GM12878 (cell line): ENCODE results near the gene SNCA. TPM values are rescaled to one million over a fixed set of nuclear protein-coding genes. Genes with fewer than 3 reads are reported as not detected.

Experiments
- ATAC-seq: fragments of 200-7000 bp; cut with Tn5 transposase; 3 replicates; pipeline ENCODE4 v1.9.1; 2020; ENCODE audit warnings: mild to moderate bottlenecking, moderate library complexity
- BruUV-seq: library from RNA; stranded (reverse); fragments of 400-500 nt; replicated peaks from 2 replicates; lab custom pipeline; 2021; lab: Mats Ljungman, UMichigan
- CTCF ChIA-PET: fragments of 300-600 bp; sonication (Branson Sonifier 250); formaldehyde crosslinking; extraction: SDS; loops from one replicate; lab custom pipeline; 2021; ENCODE audit warnings: inconsistent platforms; lab: Yijun Ruan, JAX
- POLR2A ChIA-PET: fragments of 350-600 bp; formaldehyde crosslinking; extraction: SDS; loops from one replicate; lab custom pipeline; 2021; ENCODE audit warnings: inconsistent platforms; lab: Charles Lee
- RAD21 ChIA-PET: fragments of 300-600 bp; sonication (Branson Sonifier 250); formaldehyde crosslinking; loops from one replicate; lab custom pipeline; 2023; ENCODE audit warnings: antibody characterized with exemption; ENCODE audit not compliant: unreplicated experiment; lab: Charles Lee
- SMC1A ChIA-PET: fragments of 300-600 bp; sonication (Branson Sonifier 250); formaldehyde crosslinking; loops from one replicate; lab custom pipeline; 2023; ENCODE audit not compliant: unreplicated experiment, uncharacterized antibody; lab: Charles Lee
- DNase-seq: peaks from one replicate; pipeline ENCODE4 v3.0.0-alpha.2; 2011; ENCODE audit warnings: low read depth, low spot score
- FAIRE-seq: peaks from 3 replicates; lab custom pipeline; 2011; peaks lifted over from hg19 to GRCh38; lab: Jason Lieb, UNC
- H2AFZ ChIP-seq: 2 replicates; pipeline ENCODE4 v1.6.0; 2011; ENCODE audit warnings: low read depth, low read length, control low read depth; ENCODE audit not compliant: control insufficient read depth
- H3K27ac ChIP-seq: 2 replicates; pipeline ENCODE4 v1.5.1; 2011; ENCODE audit warnings: control low read depth; ENCODE audit not compliant: control insufficient read depth, insufficient read depth
- H3K27me3 ChIP-seq, 2 experiments: replicated peaks in 1 of 2; 2 replicates each; pipeline versions ENCODE4 v1.6.0 to v1.6.1; 2011; ENCODE audit warnings: low read length in 1 of 2; ENCODE audit not compliant: control insufficient read depth in 2 of 2, insufficient read depth in 2 of 2
- H3K36me3 ChIP-seq, 2 experiments: 2 replicates each; pipeline ENCODE4 v1.5.1; 2011; ENCODE audit warnings: low read length in 1 of 2; ENCODE audit not compliant: control insufficient read depth in 2 of 2, insufficient read depth in 2 of 2
- H3K4me1 ChIP-seq: 2 replicates; pipeline ENCODE4 v1.6.1; 2011; ENCODE audit warnings: mild to moderate bottlenecking, low read length, moderate library complexity, mixed read lengths; ENCODE audit not compliant: control insufficient read depth, insufficient read depth
- H3K4me2 ChIP-seq: 2 replicates; pipeline ENCODE4 v1.6.0; 2011; ENCODE audit warnings: control low read depth; ENCODE audit not compliant: control insufficient read depth, insufficient read depth
- H3K4me3 ChIP-seq: fragments of 200-600 bp; sonication (generic); 2 replicates; pipeline ENCODE4 v1.5.1; 2016
- H3K79me2 ChIP-seq: 2 replicates; pipeline ENCODE4 v1.6.0; 2011; ENCODE audit warnings: low read length; ENCODE audit not compliant: control insufficient read depth, insufficient read depth
- H3K9ac ChIP-seq: 2 replicates; pipeline ENCODE4 v1.8.0; 2011; ENCODE audit warnings: low read length, control low read depth, mixed read lengths; ENCODE audit not compliant: control insufficient read depth, insufficient read depth
- H3K9me3 ChIP-seq: replicated peaks from 3 replicates; pipeline ENCODE4 v1.5.1; 2011; ENCODE audit warnings: mild to moderate bottlenecking, low read length; ENCODE audit not compliant: control insufficient read depth, insufficient read depth
- H4K20me1 ChIP-seq: 2 replicates; pipeline ENCODE4 v1.6.0; 2011; ENCODE audit not compliant: control insufficient read depth, insufficient read depth
- BMI1 ChIP-seq: fragments of 450-650 bp; IDR thresholded peaks from 2 replicates; pipeline ENCODE4 v1.6.1; 2016; ENCODE audit warnings: mild to moderate bottlenecking, moderate library complexity, borderline replicate concordance
- EGR1 ChIP-seq, 2 experiments: IDR thresholded peaks; 1 replicate in 1 of 2; 2 replicates in 1 of 2; pipeline ENCODE4 v1.6.1; 2011 to 2012; ENCODE audit warnings: low read depth in 2 of 2, low read length in 2 of 2, borderline replicate concordance in 1 of 2, mild to moderate bottlenecking in 1 of 2, moderate library complexity in 1 of 2
- MTA2 ChIP-seq: fragments of 450-650 bp; IDR thresholded peaks from 2 replicates; pipeline ENCODE4 v1.6.1; 2016; ENCODE audit warnings: low read depth, mild to moderate bottlenecking, moderate library complexity
- NFYB ChIP-seq: IDR thresholded peaks from 2 replicates; pipeline ENCODE4 v1.6.1; 2011; ENCODE audit warnings: low read depth, mild to moderate bottlenecking, low read length, improper control_type of control experiment, moderate library complexity; ENCODE audit not compliant: insufficient read depth
- NR2C2 ChIP-seq: IDR thresholded peaks from 2 replicates; pipeline ENCODE4 v1.6.1; 2011; ENCODE audit warnings: borderline replicate concordance, low read depth; ENCODE audit not compliant: control insufficient read depth, insufficient read length
- POLR2AphosphoS5 ChIP-seq: IDR thresholded peaks from 2 replicates; pipeline ENCODE4 v1.6.1; 2011; ENCODE audit warnings: mild to moderate bottlenecking, low read length, inconsistent platforms
- RB1 ChIP-seq: fragments of 450-650 bp; formaldehyde crosslinking; IDR thresholded peaks from 2 replicates; pipeline ENCODE4 v1.6.1; 2017; ENCODE audit warnings: mild to moderate bottlenecking, borderline replicate concordance
- RFX5 ChIP-seq: IDR thresholded peaks from 2 replicates; pipeline ENCODE4 v1.6.1; 2011; ENCODE audit warnings: low read depth, low read length, improper control_type of control experiment
- SREBF1 ChIP-seq: IDR thresholded peaks from 2 replicates; pipeline ENCODE4 v1.6.1; 2012; ENCODE audit warnings: mild to moderate bottlenecking, low read length
- SREBF2 ChIP-seq: IDR thresholded peaks from 2 replicates; pipeline ENCODE4 v1.6.1; 2012; ENCODE audit warnings: mild to moderate bottlenecking, low read length
- TCF3 ChIP-seq: IDR thresholded peaks from 2 replicates; pipeline ENCODE4 v1.6.1; 2012; ENCODE audit warnings: low read depth, mild to moderate bottlenecking, low read length, borderline replicate concordance; ENCODE audit not compliant: insufficient read depth
- WRNIP1 ChIP-seq: IDR thresholded peaks from 2 replicates; pipeline ENCODE4 v1.6.1; 2011; ENCODE audit warnings: low read depth, low read length, improper control_type of control experiment, borderline replicate concordance
- WGBS: methylation state at CpG from one replicate; pipeline ENCODE4 v1.1.6; 2016; ENCODE audit warnings: low lambda C conversion rate; ENCODE audit not compliant: insufficient replicate concordance, insufficient coverage; ENCODE audit errors: missing lambda C conversion rate; 5-methylcytosine and 5-hydroxymethylcytosine counted together
- in situ Hi-C: fragments of 300-500 bp; cut with MboI; formaldehyde crosslinking; loops from 9 replicates; pipeline ENCODE4 v1.14.3; 2018; ENCODE audit warnings: mixed read lengths
- intact Hi-C: fragments of 100-400 bp; cut with micrococcal nuclease; formaldehyde crosslinking; loops from one replicate; pipeline ENCODE4 v1.14.2; 2022; ENCODE audit not compliant: unreplicated experiment
- polyA plus RNA-seq, 11 experiments: library from polyadenylated mRNA; depleted of rRNA in 4 of 11; unstranded in 6 of 11; stranded (reverse) in 5 of 11; fragments of >200 nt; fragmentation: Nextera tagmentation in 4 of 11; fragmentation: Illumina TruSeq in 1 of 11; extraction: Ambion mirVana in 4 of 11; extraction: Trizol in 1 of 11; gene quantifications; 1 replicate in 1 of 11; 2 replicates in 10 of 11; pipeline versions ENCODE4 v1.2.1 to v1.2.3, GENCODE V29; 2011 to 2016; ENCODE audit warnings: inconsistent platforms in 2 of 11, missing spikeins in 2 of 11, low read depth in 1 of 11
- total RNA-seq, 4 experiments: library from RNA; depleted of rRNA in 3 of 4; stranded (reverse); fragments of >200 nt in 3 of 4; fragmentation: Illumina TruSeq in 1 of 4; extraction: Trizol in 1 of 4; gene quantifications; 2 replicates each; pipeline versions ENCODE4 v1.2.1 to v1.2.3, GENCODE V29; 2013 to 2021
- TF ChIP-seq, protein P1 (sequence below): fragments of 450-650 bp; formaldehyde crosslinking; IDR thresholded peaks from 2 replicates; pipeline ENCODE4 v1.4.0; 2022; ENCODE audit warnings: mild to moderate bottlenecking, moderate library complexity
- TF ChIP-seq, protein P2 (sequence below): IDR thresholded peaks from 2 replicates; pipeline ENCODE4 v1.6.1; 2012; ENCODE audit warnings: low read length, inconsistent platforms
- TF ChIP-seq, protein P3 (sequence below): fragments of 450-650 bp; IDR thresholded peaks from 2 replicates; pipeline ENCODE4 v1.6.1; 2017; ENCODE audit warnings: borderline replicate concordance
- TF ChIP-seq, protein P4 (sequence below): IDR thresholded peaks from 2 replicates; pipeline ENCODE4 v1.6.1; 2011; ENCODE audit warnings: borderline replicate concordance, low read depth, mild to moderate bottlenecking, moderate library complexity, mixed read lengths, low read length; ENCODE audit not compliant: insufficient read depth; ENCODE audit errors: extremely low read length

Gene SNCA
- total and polyA plus RNA-seq, 10 of the 15 experiments (the other 5 are each of a cell fraction or from before 2014, with no cell fraction given) = 0.22 TPM; not detected in 9

DNA sequence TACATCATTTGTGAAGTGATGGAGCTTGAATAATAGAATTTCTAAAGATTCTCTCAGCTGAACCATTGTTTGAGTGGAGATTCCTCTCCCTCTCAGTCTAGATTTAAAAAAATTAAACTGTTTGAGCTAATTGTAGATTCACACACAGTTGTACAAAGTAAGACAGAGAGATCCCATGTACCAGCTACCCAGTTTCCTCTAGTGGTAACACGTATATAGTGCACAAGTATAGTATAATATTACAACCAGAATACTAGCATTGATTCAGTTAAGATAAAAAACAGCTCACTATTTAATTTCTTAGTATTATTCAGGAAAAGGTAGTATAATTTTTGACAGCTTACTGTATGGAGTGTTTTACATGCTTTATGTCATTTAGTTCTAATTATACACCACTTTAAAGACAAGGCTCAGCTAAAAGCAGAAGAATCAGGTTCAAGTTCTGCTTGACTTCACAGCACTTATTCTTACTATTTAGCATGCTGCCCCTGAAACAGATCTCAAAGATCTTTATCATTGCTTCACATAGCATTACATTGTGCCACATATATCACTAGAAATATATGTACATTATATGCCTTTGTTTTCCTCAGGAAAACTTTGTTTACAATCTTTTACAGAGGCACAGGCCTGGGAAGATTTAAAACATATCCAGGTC lies 136.1 kb downstream of the SNCA start (continued):
- no peak for TF ChIP-seq SREBF1

DNA sequence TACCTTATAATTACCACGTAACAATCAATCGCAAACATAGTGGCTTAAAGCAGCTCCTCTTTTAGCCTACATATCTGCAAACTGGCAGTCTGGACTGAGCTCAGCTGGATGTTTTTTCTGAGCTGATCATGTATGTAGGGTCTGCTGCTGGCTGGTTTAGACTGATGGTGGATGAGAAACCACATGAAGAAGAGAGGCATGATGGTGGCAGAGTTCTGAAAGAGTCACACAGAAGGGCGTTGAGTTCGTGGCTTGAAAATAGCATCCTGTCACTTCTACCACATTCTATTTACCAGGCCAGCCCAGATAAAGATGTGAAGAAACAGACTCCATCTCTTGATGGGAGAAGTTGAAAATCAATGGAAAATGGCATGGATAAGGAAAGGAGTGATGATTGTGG lies 151.3 kb downstream of the SNCA start:
- Histone ChIP-seq H3K4me2 (no peak overlapping the region), H3K9ac (no peak overlapping the region), H3K27me3 (no peaks in the 10 kb centered on the region), H3K36me3 (no peaks in the 10 kb centered on the region), H3K9me3 (no peaks in the 10 kb centered on the region), H2AFZ (no peak overlapping the region), H3K27ac (no peak overlapping the region), H3K4me1 (no peaks in the 10 kb centered on the region), H3K4me3 (no peak overlapping the region), H3K79me2 (no peaks in the 10 kb centered on the region), H4K20me1 (no peaks in the 10 kb centered on the region)
- intact Hi-C loops = no loop called here
- ChIA-PET RAD21 (no interaction called here), SMC1A (no interaction called here), CTCF (no interaction called here), POLR2A (no interaction called here)
- DNase-seq (no peak), ATAC-seq (no peak), FAIRE-seq (no peak)
- WGBS = 45% methylated on average over 4 of the region's 4 CpGs
- no TSS peak for BruUV-seq
- in situ Hi-C loops = no loop called here
- TF ChIP-seq RFX5 (no peak), NR2C2 (no peak), MTA2 (no peak), POLR2AphosphoS5 (no peak), BMI1 (no peak), WRNIP1 (no peak), EGR1 (IDR thresholded peaks at IDR 0.05; ENCODE audit: borderline replicate concordance in 1 of 2, low read depth in 2 of 2, low read length in 2 of 2) (no peak), NFYB (no peak), SREBF2 (no peak), RB1 (no peak), TCF3 (no peak)
- TF ChIP-seq, protein P1, sequence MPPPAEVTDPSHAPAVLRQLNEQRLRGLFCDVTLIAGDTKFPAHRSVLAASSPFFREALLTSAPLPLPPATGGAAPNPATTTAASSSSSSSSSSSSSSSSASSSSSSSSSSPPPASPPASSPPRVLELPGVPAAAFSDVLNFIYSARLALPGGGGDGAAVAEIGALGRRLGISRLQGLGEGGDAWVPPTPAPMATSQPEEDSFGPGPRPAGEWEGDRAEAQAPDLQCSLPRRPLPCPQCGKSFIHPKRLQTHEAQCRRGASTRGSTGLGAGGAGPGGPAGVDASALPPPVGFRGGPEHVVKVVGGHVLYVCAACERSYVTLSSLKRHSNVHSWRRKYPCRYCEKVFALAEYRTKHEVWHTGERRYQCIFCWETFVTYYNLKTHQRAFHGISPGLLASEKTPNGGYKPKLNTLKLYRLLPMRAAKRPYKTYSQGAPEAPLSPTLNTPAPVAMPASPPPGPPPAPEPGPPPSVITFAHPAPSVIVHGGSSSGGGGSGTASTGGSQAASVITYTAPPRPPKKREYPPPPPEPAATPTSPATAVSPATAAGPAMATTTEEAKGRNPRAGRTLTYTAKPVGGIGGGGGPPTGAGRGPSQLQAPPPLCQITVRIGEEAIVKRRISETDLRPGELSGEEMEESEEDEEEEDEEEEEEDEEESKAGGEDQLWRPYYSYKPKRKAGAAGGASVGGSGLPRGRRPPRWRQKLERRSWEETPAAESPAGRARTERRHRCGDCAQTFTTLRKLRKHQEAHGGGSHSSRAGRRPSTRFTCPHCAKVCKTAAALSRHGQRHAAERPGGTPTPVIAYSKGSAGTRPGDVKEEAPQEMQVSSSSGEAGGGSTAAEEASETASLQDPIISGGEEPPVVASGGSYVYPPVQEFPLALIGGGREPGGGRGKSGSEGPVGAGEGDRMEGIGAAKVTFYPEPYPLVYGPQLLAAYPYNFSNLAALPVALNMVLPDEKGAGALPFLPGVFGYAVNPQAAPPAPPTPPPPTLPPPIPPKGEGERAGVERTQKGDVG (CRISPR knock-in tag) = no peak
- TF ChIP-seq, protein P2, sequence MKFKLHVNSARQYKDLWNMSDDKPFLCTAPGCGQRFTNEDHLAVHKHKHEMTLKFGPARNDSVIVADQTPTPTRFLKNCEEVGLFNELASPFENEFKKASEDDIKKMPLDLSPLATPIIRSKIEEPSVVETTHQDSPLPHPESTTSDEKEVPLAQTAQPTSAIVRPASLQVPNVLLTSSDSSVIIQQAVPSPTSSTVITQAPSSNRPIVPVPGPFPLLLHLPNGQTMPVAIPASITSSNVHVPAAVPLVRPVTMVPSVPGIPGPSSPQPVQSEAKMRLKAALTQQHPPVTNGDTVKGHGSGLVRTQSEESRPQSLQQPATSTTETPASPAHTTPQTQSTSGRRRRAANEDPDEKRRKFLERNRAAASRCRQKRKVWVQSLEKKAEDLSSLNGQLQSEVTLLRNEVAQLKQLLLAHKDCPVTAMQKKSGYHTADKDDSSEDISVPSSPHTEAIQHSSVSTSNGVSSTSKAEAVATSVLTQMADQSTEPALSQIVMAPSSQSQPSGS = no peak
- TF ChIP-seq, protein P3, sequence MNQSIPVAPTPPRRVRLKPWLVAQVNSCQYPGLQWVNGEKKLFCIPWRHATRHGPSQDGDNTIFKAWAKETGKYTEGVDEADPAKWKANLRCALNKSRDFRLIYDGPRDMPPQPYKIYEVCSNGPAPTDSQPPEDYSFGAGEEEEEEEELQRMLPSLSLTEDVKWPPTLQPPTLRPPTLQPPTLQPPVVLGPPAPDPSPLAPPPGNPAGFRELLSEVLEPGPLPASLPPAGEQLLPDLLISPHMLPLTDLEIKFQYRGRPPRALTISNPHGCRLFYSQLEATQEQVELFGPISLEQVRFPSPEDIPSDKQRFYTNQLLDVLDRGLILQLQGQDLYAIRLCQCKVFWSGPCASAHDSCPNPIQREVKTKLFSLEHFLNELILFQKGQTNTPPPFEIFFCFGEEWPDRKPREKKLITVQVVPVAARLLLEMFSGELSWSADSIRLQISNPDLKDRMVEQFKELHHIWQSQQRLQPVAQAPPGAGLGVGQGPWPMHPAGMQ = no peak
- TF ChIP-seq, protein P4, sequence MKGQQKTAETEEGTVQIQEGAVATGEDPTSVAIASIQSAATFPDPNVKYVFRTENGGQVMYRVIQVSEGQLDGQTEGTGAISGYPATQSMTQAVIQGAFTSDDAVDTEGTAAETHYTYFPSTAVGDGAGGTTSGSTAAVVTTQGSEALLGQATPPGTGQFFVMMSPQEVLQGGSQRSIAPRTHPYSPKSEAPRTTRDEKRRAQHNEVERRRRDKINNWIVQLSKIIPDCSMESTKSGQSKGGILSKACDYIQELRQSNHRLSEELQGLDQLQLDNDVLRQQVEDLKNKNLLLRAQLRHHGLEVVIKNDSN = no peak
